Cerebellar cortex (tissue), 1 donor: ENCODE measurements around the gene ZNF10.

ENCODE experiments used
- DNase-seq: peaks from one replicate; pipeline ENCODE4 v3.0.0-alpha.2; 2015; ENCODE audit warnings: low spot score

The ZNF10 gene

DNA sequence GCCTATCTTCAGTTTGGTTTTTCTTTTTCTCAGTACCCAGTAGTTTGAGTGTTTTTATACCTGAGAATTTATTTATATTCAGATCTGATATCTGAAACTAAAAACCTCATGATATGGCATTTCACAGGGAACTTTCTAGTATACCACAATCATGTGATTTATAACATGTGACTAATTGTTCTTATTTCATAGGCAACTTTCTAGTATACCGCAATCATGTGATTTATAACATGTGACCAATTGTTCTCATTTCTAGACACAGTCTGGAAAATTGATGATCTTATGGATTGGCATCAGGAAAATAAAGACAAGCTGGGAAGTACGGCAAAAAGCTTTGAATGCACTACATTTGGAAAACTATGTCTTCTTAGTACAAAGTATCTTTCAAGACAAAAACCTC is 71.5 kb downstream of the ZNF10 start:
- DNase-seq = no peak

DNA sequence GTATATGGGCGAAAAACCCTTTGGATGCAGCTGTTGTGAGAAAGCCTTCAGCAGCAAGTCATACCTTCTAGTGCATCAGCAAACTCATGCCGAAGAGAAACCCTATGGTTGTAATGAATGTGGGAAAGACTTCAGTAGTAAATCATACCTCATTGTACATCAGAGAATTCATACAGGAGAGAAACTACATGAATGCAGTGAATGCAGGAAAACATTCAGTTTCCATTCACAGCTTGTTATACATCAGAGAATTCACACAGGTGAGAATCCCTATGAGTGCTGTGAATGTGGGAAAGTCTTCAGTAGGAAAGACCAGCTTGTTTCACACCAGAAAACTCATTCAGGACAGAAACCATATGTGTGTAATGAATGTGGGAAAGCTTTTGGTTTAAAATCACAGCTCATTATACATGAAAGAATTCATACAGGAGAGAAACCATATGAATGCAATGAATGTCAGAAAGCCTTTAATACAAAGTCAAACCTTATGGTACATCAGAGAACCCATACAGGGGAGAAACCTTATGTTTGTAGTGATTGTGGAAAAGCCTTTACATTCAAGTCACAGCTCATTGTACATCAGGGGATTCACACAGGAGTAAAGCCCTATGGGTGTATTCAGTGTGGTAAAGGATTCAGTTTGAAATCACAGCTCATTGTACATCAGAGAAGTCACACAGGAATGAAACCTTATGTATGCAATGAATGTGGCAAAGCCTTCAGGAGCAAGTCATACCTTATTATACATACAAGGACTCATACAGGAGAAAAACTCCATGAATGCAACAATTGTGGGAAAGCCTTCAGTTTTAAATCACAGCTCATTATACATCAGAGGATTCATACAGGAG is 72.3 kb downstream of the ZNF10 start:
- no peak for DNase-seq

DNA sequence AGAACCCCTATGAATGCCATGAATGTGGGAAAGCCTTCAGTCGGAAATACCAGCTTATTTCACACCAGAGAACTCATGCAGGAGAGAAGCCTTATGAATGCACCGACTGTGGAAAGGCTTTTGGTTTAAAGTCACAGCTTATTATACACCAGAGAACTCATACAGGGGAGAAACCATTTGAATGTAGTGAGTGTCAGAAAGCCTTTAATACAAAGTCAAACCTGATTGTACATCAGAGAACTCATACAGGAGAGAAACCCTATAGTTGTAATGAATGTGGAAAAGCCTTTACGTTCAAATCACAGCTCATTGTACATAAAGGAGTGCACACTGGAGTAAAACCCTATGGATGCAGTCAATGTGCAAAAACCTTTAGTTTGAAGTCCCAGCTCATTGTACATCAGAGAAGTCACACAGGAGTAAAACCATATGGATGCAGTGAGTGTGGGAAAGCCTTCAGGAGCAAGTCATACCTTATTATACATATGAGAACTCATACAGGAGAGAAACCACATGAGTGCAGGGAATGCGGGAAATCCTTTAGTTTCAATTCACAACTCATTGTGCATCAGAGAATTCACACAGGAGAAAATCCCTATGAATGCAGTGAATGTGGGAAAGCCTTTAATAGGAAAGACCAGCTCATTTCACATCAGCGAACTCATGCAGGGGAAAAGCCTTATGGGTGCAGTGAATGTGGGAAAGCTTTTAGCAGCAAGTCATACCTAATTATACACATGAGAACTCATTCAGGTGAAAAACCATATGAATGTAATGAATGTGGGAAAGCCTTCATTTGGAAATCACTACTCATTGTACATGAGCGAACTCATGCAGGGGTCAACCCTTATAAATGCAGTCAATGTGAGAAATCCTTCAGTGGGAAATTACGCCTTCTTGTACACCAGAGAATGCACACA is 73.2 kb downstream of the ZNF10 start:
- DNase-seq = no peak

DNA sequence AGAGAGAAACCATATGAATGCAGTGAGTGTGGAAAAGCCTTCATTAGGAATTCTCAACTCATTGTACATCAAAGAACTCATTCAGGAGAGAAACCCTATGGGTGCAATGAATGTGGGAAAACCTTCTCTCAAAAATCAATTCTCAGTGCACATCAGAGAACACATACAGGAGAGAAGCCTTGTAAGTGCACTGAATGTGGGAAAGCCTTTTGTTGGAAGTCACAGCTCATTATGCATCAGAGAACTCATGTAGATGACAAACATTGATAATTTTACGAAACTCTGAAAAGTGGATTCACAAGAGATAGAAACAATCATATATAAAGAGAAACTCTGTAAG is 73.8 kb downstream of the ZNF10 start:
- no peak for DNase-seq

DNA sequence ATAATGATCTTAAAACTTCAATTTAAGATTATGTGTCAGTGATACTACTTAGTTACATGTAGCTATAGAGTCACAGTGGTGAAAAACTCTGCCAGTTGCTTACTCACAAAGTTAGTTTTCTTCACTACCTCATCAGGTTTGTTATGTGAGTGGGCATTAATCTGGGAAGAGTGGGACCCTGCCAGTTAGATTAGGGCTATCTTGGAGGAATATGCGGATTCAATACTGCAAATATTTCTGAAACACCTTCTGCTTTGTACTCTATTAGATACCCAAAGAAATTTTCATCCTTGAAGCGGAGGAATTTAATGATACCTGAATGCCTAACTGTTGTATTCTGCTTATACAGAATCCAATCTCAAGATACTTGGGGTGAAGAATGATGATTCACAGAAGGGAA is 76.0 kb downstream of the ZNF10 start:
- DNase-seq = no peak
